Measurements from ENCODE around the gene CUZD1.

The CUZD1 gene

DNA sequence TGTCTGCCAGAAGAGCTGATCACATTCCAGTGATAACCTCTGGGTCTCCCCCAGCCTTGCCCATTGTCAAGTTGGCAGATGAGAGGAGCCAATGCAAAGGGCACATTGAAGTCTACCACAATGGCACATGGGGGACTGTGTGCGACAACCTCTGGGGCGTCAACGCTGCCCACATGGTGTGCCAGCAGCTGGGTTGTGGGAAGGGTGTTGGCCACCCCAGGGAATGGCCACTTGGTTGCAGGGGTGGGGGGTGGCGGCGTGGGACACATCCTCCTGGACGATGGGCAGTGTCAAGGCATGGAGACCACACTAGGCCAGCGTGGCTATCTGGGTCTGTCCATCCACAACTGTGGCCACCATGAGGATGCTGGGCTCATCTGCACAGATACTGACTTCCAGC, 43.4 kb downstream of the CUZD1 start:
- no peak for DNase-seq

DNA sequence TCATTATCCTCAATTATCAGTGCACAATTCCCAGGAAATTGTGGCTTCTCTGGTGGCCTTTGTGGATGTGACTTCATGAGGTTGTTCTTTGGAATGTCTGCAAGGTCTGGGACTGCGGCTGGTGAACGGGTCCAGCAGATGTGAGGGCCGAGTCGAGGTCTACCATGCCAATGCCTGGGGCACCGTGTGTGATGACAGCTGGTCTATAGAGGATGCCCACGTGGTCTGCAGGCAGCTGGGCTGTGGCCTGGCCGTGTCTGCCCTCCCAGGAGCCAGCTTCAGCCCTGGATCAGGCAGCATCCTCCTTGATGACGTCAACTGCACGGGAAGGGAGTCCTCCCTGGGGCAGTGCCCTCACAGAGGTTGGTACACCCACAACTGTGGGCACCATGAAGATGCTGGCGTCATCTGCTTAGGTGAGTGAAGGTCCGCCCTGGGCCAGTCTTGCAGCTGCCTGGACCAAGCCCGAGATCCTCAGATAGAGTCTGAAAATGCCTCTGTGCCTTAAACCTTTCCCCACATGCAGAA, 46.9 kb downstream of the CUZD1 start:
- no peak for DNase-seq

DNA sequence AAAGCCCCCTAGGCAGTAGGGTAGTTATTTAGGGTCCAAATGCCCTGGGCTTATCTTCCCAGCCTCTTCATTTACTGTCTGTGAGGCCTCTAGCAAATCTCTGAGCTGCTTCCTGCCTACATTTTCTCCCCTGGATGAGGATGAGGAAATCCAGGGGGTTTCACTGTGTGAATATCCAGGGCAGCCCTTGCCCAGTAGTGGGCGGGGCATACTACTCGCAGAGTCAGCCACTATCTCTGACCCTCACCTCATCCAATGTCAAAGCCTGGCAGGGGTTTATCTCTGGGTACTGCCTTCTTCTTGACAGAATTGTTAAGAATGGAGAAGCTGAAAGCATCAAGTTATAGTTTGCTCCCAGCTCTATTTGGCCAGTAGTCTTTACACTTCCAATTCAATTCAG, 48.9 kb downstream of the CUZD1 start:
- no peak for DNase-seq

DNA sequence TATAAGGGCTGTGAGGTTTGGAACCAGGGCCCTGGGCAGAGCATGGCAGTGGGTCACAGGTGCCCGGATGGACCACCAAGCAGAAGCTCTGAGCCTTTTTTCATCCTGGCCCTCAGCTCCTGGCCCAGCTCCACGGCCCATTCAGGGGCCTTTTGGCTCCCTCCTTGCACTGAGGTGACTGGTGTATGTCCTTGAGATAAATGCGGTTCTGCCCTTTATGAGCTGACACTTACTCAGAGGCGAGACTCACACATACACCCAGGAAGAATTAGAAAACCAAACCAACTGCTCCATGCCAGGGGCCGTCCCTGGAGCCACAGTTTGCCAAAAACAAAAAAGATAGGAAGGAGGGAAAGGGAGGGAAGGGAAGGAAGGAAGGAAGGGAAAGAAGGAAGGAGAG, 49.7 kb downstream of the CUZD1 start:
- DNase-seq = no peak

DNA sequence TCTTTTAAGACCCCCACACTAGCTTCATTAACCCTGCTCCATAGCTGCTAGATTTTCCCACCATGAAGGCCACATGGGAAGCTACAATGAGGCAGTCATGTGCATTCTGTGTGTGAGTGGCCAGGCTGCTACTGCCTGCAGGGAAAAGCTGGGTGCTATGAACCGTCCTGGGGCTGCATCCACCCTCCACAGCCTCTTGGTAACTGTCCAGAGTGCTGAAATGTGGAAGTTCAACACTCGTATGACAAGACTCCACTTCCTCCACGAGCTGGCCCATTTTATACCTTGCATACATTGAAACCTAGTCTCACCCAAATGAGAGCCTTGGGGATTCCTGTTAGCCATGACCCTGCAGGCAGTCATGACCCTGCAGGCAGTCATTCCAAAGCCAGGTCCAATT, 59.4 kb downstream of the CUZD1 start:
- DNase-seq = no peak

DNA sequence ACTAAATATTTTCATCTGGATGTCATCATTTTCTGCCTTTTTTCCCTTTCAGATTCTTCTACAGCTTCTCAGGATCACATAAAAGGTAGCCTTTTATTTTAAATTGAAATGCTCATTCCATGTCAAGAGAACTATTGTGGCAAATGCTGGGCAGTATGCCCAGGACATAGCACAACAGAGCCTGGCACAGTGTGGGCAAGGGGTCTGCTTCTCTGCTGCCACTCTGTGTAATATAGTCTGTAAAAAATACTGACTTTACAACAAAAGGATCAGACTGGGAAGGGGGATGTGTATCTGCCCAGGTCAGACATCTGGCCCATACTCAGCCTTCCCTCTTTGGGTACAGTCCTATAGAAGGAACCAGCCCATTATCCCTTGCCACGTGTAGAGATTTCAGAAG, 62.7 kb downstream of the CUZD1 start:
- DNase-seq = no peak
